NCI-H187 treated with DMSO at 0.1 percent for 48 hours (cell line): ENCODE results near the gene MACROD2.

Source experiments
- DNase-seq: peaks from one replicate; lab custom pipeline; 2025; lab: John Stamatoyannopoulos, UW

Gene MACROD2

DNA sequence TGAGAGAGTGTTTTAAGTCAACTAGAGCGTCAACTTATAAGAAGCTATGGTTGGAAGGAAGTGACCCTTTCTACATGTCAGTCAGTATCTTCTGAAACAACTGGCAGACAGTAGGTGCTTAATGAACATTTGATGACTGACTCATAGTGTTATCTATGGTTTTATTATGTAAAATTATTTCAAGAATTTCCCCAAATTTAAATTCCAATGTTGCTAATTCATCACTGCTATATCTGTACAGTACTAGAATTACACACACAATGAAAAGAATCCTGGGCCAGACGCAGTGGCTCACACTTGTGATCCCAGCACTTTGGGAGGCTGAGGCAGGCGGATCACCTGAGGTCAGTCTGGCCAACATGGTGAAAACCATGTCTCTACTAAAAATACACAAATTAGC, 1063.5 kb downstream of the MACROD2 start:
- no peak for DNase-seq

DNA sequence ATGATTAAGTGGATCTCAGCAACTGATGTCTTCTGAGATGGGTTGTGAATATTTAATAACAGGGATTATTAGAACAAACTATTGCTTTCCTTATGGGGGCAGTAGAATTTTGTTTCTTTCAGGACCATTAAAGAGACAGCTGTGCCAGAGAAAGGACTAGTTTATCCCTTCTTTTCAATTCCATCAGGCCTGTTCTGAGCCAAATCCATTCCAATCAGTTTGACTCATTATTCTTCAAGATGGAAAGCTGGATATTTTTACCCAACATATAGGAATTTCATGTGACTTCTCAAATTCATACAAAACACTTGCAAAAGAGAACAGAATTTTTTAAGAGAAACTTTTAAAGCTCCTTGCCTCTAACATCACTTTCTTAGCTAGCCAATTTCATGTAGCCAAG, 1064.1 kb downstream of the MACROD2 start:
- DNase-seq = no peak

DNA sequence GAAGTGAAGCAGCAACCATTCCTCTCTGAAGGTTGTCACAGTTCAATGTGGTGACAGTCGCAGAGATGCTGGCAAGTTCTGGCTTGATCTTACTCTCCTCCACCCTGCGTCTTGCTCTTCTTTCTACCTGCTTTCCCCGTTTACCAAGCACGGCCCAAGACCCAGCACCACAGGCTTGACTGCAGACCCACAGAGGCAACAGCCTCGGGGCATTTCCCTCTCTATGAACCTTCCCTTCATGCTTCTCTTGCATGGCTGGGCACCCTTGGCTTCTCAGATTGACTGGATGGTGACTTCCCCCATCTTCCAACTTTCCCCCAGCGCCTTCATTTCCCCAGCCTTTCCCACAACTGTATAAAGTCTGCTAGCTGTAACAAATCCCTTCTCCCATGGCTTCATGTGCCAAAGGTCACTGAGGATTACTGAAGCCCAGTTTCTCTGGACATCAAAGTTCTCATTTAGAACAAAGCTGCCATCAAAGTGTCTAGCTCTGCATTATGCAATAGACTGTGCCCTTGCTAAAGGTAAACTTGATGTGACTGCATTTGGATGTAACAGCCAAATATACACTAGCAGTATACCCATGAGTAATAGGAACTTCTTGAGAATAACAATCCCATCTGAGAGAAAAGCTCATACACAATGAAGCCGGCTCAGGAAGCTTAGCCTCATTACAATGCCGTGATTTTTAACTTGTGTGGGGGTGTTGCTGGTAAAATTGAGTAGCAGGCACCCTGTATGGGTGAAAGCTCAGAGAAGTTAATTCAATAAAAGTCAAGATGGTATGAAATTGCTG, 1065.1 kb downstream of the MACROD2 start:
- DNase-seq = no peak

DNA sequence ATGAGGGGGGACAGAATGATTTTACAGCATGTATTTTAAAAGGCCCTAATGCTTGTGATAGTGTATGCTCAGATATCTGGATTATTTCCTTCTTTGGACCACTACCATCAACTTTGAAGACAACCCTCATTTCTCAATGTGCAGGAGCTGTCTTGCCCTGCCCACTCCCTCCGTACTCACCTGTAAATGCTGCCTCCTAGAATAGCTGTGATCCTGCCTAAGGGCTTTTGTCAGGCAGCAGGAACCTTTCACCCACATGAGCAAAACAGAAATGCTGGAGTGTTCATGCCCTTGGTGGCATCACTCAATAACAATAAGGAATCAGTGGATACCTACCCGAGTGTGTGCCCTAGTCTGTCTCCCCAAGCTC, 1065.7 kb downstream of the MACROD2 start:
- DNase-seq = no peak

DNA sequence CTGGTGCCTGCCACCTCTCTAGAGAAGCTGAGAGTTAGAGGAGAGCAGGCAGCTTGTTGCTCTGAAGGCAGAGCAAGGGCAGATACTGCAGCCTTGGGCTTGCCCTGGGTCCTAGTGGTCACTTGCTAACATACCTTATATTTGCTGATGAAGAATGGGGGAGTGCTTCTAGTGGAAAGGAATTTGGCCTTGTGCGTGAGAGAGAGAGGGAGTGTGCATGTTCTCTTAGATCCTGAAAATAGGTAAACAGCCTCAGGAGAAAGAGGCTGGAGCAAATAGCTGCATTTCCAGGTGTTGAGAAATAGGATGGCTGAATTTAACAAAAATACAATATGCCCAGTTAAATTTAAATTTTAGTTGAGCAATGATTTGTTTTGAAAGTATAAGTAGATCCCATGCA, 1066.6 kb downstream of the MACROD2 start:
- DNase-seq = no peak

DNA sequence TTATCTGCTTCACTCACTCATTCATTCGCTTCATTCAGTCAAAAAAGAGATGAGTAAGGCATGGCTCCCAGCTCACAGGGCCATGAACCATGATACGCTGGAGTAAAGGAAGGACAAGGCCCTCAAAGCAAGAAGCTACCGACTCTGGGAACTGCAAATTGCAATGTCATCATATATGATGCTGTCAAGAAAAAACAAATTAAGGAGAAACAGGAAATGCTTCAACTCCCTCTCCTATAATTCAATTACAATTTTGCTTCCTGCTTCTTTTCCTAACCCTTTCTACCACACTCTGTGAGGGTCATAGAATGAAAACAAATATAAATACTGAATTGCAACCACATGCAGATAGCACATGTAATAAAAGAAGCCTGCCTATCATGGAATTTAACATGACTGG, 1067.8 kb downstream of the MACROD2 start:
- no peak for DNase-seq

DNA sequence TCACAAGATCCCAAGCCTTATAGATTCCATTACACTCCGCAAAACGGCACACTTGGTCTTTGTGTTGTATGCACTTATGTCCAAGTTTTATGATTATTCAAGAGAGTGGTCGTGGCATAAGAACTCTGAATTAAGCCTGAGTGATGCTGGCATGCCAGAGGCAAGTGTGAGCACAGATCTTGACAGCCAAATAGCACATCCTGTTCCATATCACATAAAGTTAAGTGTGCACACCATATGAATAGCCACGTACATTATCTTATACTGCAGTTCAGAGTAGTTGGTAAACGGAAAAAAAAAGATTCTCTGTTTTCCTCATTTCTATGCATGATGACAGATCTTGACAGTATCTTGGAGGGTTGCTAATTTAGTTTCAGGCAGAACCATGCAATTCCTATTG, 1069.4 kb downstream of the MACROD2 start:
- DNase-seq = no peak

DNA sequence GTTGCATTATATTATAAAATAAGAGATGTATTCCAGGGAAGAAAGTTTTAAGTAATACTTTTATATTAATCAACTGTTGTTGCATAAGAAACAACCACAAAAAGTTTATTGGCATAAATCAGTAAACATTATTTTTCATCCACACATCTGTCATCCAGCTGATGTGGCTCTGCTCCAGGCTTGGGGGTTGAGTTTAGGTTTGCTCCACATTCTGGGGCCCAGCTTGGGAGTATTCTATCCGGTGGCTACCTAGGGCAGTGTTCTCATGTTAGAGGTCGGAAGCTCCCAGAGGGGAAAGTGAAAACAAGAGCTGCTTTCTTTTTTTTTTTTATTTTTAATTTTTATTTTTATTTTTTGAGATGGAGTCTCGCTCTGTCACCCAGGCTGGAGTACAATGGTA, 1070.5 kb downstream of the MACROD2 start:
- DNase-seq = no peak

DNA sequence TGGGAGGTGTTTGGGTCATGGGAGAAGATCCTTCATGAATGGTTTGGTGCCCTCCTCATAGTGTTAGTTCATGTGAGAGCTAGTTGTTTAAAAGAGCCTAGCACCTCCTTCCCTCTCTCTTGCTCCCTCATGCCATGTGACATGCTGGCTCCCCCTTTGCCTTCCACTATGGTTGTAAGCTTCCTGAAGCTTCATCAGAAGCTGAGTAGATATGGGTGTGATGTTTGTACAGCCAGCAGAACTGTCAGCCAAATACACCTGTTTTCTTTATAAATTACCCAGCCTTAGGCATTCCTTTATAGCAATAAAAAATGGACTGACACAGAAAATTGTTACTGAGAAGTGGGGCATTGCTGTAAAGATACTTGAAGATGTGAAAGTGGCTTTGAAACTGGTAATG, 1073.2 kb downstream of the MACROD2 start:
- DNase-seq = no peak

DNA sequence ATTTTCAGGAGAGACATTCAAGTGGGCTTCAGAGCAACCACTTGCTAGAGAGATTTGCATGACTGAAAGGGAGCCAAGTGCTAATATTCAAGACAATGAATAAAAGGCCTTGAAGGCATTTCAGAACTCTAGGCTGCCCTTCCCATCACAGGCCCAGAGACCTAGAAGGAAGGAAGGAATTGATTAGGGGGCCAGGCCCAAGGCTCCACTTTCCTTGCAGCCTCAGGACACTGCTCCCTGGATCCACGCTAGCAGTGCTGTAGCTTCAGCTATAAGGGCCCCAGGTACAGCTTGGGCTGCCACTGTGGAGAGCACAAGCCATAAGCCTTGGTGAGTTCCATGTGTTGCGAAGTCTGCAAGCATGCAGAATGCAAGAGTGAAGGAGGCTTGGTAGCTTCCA, 1074.0 kb downstream of the MACROD2 start:
- DNase-seq = no peak

DNA sequence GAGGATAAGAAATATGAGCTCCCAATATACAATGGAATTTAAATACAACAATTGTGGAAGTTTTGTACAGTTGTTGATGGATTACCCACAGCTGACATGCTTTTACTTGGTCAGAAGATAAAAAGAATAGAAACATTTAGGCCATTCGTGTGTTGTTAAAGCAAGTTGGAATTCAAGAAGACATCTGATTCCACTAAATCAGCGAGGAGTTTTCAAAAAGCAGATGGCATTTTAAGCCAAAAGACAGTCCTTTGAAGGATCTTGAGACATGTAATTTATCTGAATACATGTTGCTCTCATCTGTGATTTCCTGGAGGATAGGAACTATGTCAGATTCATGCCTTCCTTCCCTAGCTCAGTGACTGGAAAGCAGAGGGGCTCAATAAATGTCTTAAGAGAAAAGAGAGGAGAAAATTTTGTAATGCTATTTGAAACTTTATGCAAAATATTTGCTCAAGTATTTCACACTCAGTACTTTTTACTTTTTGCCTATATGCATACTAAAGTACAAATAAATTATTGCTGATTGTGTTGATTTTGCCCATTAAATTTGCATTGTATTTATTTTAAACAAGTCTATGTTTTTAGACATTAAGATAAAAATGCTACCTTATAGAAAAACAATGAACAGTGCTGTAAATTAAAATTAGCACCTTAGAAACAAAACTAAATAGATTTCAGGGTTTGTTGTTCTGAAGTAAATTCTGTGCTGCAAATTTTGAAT, 1075.9 kb downstream of the MACROD2 start:
- no peak for DNase-seq

DNA sequence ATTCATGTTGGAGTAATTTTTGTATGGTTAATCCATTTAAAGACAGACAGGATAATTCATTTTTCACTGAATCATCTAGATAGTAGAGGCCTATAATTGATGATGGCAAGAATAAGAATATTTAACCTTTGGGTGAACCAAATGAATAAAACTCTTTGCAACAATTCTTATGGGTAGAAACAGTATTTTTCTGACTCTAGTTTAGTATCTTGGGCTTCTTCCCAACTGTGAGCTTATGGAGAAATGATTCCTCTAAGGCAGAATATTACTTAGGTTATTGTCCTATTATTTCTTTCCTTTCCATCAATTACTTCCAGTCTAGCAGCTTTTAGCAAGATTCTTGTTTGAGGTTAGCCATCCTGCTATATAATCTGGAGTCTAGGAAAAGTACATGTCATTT, 1077.0 kb downstream of the MACROD2 start:
- no peak for DNase-seq

DNA sequence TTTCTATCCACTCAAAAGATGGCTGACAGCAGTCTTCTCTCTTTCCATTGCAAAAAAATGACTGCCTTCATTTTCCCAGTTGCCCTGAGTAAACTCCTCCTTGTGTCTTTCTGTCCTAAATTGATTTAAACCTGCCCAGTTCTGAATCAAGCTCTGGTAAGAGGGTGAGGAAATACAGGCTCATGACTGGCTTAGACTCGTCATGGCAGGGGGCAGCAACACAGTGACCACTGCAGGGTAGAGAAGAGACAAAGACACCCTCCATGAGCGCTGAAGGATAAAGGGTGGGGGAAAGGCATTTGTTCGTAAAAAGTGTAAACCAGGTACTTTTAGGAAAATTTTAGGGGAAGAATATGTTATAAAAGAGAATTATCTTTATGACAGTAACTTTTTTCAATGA, 1080.3 kb downstream of the MACROD2 start:
- no peak for DNase-seq

DNA sequence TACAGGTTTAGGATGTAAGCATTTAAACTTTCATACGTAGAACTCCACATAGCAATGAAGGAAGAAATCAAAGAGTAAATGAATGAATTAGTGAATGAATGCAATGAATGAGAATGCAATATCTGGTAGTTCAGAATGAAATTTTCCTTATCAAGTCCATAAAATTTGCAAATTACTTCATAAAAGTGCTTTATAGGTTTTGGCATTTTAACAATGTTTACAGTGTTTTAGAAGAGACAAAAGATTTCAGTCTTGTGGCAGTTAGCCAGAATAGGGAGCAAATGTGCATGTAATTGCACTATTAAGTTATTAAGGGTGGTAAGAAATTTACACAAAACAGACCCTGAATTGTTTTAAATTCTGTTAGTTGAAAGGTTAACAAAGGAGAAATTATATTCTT, 1081.5 kb downstream of the MACROD2 start:
- DNase-seq = no peak

DNA sequence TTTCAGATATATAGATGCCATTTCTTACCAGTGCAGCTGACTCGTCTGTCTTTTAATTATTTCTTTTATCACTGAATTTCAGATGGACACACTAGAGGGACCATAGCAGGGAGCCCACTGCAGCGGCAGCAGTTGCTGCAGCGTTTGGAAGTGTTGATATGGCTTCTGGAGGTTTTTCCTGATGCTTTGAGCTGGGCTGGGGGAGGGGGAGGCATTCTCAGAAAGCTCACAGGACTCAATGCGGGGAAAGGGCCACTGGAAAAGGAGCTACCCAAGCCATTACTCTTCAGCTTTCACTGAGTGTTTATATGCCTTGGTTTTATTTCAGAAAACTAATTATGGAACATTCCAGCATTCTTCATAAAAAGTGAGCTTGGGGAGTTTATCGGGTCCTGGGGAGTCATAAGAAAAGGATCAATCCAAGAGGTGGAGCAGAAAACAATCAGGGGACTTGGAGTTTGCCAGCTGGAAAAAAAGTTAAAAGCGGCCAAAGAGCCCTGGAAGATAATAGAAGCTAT, 1082.5 kb downstream of the MACROD2 start:
- no peak for DNase-seq

DNA sequence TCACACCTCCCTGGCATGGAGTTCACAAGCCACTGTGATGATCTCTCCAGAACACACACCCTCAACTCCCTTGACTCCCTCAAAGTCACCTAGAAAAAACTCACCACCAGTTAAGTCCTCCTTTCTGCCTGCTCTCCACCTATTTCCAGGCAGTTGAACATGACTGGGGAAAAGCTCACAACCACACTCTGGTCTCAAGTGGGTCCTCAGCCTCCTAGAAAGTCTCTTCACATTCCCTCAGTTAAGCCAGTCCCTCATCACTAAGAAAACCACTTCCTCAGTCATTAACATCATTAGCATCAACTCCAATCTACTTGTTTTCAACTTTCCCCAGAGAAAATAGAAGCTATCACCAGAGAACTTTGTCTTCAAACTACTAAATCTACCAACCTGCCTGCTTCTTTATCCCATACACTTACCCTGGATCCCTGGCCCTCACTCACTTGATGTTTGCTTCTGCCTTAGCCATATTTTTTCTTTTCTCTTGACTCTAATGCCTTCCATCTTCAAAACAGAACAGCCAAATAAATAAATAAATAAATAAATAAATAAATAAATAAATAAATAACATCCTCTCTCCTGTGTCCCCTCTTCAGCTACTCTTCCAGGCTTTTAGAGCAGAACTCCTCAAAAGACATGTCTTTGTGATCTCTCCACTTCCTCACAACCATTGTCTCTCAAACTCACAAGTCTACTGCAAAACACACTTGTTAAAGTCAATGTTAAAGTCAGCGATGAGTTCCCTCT, 1084.5 kb downstream of the MACROD2 start:
- no peak for DNase-seq

DNA sequence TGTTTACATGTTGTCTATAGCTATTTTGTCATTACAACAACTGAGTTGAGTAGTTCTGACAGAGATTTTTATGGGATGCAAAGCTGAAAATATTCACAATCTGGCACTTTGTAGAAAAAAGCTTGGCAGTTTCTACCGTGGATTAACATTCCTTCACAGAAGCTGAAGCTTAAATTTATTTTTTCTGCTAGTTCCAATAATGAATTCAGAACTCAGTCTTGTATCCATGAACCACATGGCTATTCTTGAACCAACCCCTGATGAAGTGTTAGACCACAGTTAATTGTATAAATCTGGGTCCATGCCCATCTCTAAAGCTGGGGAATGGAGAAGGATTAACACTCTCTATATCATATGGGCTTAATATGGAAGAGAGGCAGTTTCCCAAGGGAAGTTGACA, 1085.9 kb downstream of the MACROD2 start:
- DNase-seq = no peak

DNA sequence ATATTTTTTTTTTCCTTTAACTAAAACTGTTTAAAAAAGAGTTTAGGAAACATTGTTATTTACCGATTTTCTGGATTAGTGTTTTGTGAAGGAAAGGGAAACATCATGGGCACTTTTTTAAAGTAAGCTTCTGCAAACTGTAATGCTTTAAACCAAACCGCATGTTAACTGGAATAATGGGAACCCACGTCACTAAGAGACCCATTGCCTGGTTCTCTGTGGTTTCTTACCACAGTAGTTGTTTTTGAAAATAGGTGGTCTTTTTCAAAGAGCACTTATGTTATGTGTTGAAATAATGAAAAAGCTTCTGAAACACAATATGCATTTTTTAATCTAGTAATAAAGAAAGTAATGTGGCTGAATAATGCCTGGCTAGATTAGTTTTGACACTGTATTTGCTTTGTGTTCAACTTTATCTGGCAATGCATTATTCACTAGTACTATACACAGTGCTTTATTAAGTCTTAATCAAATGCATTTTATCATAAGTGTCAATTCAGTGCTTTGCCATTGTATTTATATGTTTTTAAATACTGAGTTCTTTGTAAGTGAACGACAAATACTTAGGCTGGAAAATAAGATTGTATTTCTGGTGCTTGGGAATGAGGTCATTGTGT, 1096.2 kb downstream of the MACROD2 start:
- no peak for DNase-seq

DNA sequence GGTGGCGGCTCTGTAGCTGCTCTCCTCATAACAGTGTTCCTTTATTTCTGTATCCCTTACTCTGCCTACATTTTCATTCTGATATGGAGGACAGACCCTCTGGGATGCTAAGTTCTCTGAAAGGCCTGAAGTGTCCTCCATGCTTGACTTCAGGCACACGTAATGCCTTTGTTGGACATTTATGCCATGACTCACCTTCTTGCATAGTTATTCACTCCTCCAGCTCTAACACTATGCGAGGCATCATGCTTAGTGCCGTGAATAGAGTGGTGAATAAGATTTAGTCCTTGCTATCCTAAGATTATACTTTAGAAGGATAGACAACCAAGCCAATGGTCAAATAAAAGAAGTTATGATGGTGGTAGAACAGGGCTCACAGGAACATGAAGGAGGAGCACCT, 1103.0 kb downstream of the MACROD2 start:
- no peak for DNase-seq

DNA sequence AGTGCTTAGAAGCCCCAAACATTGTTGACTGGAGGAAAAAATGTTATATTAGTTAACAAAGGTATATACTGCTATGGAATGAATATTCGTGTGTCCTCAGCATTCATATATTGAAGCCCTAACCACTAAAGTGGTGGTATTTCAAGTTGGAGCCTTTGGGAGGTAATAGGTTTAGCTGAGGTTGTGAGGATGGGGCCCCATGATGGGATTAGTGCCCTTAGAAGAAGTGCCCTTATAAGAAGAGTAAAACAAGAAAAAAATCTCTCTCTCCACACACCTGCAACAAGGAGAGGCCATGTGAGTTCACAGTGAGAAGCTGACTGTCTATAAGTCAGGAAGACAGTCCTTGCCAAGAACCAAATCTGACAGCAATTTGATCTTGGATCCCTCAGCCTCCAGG, 1103.8 kb downstream of the MACROD2 start:
- no peak for DNase-seq

DNA sequence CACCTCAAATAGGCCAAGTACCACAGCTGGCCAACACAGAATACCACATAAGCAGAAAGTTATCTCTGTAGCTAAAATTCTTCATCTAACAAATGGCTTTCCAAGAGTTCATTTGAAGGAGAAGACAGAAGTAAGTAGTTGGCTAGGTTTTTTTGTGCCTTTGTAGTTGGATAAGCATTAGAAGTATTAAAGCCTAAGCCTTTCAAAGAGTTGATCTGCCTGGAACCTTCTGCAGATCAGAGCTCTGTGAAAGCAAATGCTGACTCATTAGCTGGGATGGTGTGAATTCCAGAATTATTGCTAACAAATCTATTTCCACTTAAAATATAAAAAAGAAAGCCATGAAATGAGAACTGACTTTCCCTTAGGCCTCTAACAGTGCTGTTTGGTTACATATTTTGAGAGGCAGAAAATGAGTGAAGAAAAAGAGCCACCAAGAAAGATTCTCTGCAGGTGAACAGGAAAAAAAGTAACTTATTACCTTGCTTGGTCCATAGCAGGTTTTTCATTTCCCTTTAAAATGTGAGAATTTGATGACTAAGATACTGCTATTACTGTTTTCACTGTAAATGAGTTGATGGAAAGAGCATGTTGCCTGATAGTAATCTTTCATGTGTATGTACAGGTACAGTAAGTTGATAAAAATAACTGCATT, 1105.3 kb downstream of the MACROD2 start:
- no peak for DNase-seq

DNA sequence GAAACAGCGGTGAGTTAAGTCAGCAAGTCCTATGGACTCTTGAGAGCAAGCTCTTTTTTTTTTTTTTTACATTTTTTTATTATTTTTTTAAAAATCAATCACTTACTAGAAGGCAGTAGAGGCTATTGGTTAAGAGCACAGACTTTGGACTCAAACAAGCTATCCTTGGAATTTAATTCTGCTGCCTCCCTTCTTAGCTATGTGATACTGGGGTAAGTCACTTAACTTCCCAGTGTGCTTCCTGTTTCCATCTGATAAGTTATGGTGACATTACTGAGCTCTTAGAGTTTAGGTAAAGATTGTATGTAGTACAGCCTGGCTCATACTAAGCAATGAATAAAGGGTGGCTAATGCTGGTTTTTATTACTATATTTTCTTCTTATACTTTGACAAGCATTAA, 1112.6 kb downstream of the MACROD2 start:
- DNase-seq = no peak
